Activated T-cell treated with anti-CD3 and anti-CD28 coated beads for 4 hours (primary cell): ENCODE results near the gene MED31.
"Not testable (repeated sequence)": the region's sequence is repeated elsewhere in the genome, so short reads cannot be mapped to it uniquely, and the experiment has no call there.

Experiments used
- DNase-seq: peaks from one replicate; pipeline ENCODE4 v3.0.0-alpha.2; 2020

Gene MED31

DNA sequence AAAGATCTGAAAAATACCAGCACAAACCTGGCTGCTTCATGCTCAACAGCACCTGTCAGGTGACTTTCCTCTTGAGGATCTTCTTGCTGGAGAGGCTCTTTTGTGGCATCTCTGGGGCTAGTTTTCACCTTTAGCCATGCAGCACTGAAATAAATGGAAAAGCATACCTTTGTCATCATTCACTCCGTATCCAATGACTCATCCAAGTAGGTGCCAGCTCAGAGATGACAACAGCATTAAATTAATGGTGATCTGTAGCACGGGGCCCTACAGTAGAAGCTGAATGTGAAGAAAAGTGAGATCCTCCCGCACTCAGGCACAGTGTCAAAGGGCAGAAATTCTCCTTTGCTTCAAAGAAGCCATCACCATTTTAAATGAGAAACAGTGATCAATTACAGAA, 43.1 kb downstream of the MED31 start:
- DNase-seq, result no peak

DNA sequence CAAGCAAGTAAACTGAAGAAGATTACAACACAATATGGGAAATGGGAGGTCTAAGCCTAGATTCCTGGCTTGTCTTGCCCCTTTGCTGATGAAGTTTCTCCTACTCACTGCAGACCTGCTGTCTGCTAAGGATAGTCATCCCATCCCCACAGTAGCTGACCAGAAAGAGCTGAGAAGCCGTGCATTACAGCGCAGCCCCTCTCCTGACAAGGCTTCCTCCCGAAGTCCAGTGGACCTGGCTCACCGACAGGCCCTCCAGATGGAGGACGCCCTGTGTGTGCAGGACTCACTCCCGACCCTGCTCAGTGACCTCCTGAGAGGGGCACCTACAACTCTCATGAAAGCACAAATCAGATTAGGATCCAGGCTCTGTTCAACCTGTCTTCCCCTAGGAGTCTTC, 46.3 kb downstream of the MED31 start:
- no peak for DNase-seq

DNA sequence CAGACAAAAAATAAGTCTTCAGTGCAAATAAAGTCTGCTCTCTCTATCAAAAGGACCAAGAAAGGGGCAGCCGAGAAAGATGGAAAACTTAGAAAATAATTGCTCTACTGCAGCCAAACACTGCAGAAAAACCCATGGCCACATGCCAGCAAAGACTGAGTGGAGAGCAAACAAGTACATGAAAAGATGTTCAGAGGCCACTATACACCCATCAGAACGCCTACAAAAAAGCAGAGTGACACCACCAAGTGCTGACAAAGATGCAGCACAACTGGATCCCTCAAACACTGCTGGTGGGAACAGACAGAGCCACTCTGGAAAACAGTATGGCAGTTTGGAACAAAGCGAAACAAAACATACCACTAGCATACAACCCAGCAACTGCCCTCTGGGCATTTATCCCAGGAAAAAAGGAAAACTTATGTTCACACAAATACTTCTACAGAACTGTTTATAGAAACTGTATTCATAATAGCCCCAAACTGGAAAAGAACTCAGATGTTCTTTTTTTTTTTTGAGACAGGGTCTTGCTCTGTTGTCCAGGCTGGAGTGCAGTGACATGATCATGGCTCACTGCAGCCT, 47.6 kb downstream of the MED31 start:
- no peak for DNase-seq

DNA sequence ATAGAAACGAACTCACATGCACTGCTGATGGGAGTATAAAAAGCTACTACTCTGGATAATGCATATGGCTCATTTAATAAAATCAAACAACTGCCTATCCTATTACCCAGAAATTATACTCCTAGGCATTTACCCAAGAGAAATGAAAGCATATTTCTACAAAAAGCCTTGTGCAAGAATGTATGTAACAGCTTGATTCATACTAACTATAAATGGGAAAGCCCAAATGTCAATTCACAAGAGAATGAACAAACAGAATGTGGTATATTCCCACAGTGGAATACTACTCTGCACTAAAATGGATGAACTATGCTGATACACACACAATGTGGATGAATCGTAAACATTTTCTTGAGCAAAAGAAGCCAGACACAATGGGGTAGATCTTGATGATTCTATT, 49.3 kb downstream of the MED31 start:
- DNase-seq, result no peak

DNA sequence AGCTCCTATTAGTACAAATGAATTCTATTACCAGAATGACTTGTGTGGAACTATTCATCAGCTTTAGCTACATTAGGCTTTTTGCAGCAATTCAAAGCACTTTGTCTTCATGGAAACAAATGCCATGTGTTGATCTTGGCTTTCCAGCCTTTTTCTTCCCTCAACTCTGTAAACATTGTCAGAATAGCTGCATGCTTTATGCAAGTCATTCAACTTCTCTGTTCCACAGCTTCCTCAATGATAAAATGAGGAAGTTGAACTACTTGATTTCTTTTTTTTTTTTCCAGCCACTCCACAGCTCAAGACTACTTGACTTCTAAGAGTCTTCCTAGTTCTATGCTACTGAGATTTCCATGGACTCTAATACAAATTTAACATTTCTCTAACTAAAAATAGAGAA, 52.0 kb downstream of the MED31 start:
- DNase-seq, result no peak

DNA sequence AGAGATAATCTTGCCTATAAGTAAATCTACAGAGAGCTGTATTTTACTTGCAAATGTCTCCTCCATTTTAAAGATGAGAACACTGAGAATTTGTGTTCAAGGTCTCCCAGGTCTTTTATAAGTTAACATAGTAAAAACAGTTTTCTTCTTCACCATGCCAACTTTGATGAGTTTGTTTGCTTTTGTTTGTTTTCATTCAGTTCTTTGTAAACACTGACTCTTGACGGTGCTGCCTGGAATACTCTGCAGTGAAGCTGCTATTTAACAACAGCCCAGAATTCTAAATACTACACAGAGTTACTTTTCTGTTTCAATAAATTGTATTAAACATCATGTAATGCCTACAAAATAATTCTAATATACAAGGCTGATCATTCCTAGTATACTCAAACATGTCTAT, 53.7 kb downstream of the MED31 start:
- no peak for DNase-seq

DNA sequence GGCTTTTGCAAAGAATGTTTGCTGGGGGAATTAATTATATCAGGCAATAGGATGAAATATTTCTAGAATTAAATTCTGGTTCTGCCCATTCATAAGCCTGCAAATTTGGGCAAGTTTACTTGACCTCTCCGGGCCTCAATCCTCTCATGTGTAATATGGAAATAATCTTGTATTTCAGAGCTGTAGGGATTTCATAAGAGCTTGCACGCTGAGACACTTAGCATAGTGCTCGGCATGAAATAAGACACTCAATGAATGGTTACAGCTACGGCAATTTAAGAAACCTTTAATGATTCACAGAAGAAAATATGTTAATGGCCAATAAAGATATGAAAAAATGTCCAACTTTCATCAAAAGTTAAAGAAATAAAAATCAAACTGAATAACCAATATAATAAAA, 54.5 kb downstream of the MED31 start:
- no peak for DNase-seq

DNA sequence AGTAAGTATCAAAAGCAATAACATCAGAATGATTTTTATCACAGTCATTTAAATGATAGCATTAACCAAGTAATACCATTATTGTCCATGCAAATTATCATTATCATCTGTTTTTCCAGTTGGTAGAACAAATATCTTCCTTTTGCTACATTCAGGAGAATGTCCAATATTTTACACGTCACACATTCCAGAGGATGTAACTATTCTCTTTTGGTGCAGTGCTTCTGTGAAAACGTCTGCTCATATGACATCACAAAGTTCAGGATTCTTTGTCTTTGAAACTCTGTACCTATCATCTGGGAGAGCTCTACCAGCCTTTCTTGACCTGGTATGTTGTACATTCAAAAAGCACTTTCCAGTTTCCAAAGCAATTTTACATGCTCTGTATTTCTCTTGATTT, 54.9 kb downstream of the MED31 start:
- no peak for DNase-seq

DNA sequence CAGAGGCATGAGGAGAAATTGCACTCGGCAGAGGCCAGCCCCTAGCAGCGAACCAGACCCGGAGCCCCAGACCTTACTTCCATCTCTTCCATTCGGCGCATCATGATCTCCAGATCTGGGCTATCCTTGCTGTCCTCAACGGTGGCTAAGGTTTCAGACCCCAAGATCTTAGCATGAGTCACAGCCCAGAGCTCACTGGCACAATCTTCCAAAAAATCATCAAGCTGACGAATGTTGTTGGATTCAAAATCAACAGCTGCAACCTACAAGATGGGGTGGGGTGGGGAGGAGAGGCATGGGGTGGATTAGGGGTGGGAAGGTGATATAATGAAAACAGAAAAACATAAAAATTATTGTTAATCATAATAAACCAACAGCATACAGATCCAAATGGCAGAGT, 55.3 kb downstream of the MED31 start:
- DNase-seq, result no peak

DNA sequence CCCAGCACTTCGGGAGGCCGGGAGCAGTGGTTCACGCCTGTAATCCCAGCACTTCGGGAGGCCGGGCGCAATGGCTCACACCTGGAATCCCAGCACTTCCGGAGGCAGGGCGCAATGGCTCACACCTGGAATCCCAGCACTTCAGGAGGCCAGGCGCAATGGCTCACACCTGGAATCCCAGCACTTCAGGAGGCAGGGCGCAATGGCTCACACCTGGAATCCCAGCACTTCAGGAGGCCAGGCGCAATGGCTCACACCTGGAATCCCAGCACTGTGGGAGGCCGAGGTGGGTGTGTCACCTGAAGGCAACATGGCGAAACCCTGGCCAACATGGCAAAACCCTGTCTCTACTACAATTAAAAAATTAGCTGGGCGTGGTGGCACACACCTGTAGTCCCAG, 58.0 kb downstream of the MED31 start:
- not testable (repeated sequence) for DNase-seq
